GM19372 (cell line): ENCODE measurements around the gene ZMYM4.
"Not testable (repeated sequence)": the region's sequence is repeated elsewhere in the genome, so short reads cannot be mapped to it uniquely, and the experiment has no call there.

Experiments used
- ATAC-seq: cut with Tn5 transposase; IDR thresholded peaks from one replicate; pipeline ENCODE4 v1.9.1; 2021; ENCODE audit warnings: mild to moderate bottlenecking, low read depth, moderate library complexity; ENCODE audit not compliant: unreplicated experiment

The ZMYM4 gene

DNA sequence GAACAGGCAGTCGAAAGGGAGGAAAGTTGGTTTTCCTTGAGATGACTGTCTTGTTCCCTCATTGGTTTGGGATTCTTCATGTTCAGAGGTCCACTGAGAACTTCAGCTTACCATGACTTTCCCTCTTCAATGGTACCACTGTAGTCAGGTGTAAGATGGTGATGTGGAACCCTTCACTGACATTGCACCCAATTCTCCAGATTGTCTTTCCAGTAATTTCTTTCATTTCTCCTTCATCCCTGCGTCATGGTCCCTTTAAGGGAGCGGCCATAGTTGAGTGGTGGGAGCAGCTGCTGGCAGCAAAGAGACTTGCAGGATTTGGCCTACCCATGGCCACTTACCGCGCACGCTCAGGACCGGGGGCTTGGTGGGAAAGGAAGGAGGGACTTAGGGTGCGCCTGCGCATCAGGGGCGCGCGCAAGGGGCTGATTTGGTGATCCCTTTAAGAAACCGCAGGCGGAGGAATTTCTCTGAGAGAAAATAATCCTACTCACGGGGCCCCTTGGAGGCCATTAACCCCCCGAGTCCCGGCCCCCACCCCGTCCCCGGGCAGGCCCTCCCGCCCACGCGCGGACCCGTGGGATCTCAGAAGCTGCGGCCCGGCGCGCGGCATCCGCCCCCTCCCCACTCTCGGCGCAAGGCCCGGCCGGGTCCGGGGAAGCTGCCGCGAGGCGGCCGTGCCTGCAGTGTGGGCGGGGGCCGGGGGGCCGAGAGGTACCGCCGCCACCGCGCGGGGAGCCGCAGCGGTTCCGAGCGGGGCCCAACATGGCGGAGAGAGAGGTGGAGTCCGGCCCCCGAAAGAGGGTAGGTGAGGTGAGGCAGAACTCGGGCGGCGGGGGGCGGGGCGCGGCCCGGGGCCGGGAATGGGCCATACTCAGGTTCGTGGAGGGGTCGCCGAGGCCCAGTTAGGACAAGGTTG is at the start of gene ZMYM4:
Gene ZMYM4 (plus strand): TSS at position 428 of the 919 bp plus-strand sequence. CDS start 338 bp downstream, at position 766.
- ATAC-seq: peak; percentile 87

DNA sequence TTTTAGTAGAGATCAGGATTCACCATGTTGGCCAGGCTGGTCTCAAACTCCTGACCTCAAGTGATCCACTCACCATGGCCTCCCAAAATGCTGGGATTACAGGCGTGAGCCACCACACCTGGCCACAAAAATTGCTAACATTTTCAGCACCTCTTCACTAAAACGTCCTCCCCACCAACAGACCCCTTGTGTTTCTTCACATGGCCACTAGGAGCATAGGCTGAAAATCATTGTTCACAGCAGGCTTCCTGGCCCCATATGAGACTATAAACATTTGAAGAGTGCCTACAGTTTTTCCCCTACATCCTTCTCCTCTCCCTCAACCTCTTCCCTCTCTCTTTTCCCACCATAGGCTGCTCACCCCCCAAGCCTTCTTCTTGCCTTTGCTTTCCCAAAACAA is 47.5 kb upstream of the ZMYM4 start:
- ATAC-seq: no peak

DNA sequence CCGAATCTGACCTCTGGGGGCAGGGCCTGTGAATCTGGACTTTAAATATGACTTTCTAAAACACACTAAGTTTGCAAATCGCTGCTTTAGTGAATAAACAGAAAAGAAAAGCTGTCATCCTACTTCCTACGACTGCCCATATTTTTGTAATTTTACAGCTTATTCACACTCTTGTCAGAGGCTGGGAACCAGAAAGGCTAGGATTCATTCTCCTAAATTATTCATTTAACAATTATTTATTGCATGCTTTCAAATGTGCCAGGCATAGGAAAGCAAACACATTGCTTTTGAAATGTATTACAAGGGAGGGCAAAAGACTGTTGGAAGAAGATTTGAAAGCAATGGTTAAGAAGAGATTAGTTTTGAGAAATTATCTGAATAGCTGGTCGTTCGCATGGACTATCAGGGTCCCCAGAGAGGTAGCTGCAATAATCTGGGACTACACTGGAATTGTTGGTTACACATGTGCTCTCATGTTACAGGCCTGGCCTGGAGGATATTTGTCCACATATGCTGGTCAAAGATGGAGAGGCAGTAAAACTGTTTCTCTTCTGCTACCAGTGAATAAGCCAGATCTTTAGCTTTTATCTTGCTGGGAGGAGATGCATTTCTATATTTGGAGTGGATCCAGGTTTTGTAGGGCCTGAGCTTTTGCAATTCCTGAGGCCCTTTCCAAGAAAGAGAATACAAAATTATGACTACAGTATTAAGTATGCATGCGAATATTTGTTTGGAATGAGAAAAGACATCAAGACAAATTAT is 46.0 kb upstream of the ZMYM4 start:
- no peak for ATAC-seq

DNA sequence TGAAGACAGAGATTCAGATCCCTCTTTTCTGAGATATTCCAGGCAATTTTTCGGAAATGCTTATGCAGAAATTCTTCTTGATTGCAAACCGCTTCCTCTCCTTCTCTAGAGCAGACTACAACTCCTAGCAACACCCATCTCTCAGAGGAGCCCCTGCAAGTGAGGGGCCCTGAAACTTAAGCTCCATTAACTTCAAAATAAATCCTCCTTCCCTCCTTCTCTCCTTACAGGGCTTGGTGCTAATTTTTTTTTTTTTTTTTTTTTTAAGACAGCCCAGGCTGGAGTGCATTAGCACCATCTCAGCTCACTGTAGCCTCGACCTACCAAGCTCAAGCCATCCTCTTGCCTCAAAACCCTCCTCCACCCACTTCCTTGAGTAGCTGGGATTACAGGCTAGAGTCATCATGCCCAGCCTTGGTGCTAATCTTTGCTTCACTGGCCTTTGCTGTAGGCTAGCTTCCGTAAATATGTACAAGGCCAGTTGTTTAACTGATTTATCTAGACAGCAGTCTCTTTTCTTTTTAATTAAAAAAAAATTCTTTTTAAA is 45.4 kb upstream of the ZMYM4 start:
- no peak for ATAC-seq

DNA sequence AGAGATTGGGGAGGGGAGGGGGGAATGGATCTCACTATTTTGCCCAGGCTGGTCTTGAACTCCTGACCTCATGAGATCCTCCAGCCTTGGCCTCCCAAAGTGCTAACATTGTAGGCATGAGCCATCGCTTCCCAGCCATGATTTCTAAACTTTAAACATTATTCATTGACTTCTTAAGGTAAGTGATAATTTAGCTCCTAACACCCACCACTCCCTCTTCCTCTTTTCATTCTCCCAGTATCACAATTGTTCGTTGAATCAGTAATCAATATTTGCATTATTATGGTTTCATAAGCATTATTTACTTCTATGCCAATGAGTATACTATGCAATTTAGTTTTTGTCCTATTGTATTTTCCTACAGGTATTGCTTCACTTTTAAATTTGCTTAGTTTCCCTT is 42.0 kb upstream of the ZMYM4 start:
- no peak for ATAC-seq

DNA sequence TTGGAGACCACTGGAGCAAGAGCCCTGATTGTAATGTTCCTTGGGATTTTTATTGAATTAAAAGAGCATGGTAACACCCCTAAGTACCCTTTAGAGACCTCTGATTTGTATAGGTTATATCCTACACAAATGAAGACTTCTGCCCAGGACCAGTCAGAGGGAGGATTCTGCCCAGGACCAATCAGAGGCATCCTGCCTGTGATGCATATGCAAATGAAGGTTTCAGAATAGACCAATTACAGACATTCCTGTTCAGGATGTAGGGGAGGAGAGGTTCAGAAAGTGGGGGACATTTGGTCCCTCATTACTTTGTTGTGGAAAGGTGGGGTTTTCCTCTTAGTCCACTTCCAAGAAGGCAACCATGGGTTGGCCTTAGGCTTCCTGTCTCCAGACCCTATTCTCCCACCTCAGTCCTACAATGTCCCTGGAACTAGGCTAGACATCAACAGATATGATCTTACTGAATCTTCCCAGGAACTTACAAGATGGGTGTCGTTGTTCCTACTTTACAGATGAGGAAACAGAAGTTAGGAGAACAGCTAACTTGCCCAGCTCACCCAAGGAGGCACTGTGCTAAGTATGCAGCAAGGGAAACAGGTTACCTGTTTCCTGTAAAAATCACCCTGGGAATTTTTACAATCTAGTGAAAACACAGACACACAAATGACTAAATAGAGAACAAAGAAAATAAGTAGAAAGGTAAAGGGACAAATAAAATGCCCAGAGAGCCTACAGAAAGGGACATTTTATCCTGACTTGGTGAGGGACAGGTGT is 38.7 kb upstream of the ZMYM4 start:
- no peak for ATAC-seq

DNA sequence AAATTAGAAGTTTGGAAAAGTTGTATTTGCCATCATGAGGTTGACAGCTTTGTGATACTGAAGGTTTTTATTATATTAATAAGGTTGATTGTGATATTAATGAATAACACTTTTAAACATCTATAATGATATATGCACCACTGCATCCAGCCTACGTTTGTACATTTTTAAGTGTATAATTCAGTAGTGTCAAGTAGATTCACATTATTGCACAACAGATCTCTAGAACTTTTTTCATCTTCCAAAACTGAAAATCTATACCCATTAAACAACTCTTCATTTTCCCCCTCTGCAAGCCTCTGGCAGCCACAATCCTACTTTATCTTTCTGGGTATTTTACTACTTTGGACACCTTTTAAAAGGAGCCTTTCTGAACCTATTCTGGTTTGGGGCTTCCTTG is 37.2 kb upstream of the ZMYM4 start:
- ATAC-seq: no peak

DNA sequence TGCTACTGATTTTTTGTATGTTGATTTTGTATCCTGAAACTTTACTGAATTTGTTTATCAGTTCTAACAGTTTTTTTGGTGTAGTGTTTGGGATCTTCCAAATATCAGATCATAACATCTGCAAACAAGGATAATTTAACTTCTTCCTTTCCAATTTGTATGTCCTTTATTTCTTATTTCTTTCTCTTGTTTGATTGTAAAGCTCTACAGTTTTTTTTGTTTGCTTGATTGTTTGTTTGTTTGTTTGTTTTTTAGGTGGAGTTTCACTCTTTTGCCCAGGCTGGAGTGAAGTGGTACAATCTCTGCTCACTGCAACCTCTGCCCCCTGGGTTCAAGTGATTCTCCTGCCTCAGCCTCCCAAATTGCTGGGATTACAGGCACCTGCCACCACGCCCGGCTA is 31.7 kb upstream of the ZMYM4 start:
- ATAC-seq: not testable (repeated sequence)

DNA sequence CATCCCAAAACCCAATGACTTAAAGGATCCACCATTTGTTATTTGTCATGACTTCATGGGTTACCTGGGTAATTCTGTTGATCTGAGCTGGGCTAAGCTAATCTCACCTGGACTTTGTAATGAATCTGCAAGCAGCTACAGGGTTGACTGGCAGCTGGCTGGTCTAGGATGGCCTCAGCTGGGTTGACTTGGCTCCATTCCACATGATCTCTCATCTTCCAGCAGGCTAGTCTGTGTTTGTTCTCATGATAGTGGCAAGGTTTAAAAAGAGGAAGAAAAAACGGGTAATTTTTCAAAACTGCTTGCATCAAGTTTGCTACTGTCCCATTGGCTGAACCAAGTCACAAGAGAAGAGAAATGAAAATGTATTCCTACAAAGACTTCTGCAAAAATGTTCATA is 24.8 kb upstream of the ZMYM4 start:
- no peak for ATAC-seq

DNA sequence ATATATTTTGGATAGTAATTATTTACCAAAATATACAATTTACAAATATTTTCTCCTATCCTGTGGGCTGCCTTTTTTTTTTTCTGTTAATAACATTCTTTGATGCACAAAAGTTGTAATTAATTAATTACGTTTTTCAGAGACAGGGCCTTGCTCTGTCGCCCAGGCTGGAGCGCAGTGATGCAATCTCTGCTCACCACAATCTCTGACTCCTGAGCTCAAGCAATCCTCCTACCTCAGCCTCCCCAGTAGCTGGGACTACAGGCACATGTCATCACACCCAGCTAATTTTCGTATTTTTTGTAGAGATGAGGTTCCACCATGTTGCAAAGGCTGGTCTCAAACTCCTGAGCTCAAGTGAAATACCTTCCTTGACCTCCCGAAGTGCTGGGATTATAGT is 21.3 kb upstream of the ZMYM4 start:
- ATAC-seq: no peak

DNA sequence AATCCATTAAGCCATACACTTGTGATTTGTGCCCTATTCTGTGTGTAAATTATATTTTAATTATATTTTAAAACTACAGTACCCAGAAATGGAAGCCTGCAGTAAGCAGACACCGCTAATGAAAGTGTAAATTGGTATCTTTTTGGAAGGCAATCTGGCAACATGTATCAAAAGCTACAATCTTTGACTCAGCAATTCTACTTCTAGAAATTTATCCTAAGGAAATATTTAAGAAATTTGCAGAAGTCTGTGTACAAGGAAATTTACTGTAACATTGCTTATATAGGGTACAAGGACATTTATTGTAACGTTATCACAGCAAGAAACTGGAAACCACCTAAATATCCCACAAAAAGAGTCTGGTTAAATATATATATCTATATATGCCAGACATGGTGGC is 14.6 kb upstream of the ZMYM4 start:
- ATAC-seq: no peak

DNA sequence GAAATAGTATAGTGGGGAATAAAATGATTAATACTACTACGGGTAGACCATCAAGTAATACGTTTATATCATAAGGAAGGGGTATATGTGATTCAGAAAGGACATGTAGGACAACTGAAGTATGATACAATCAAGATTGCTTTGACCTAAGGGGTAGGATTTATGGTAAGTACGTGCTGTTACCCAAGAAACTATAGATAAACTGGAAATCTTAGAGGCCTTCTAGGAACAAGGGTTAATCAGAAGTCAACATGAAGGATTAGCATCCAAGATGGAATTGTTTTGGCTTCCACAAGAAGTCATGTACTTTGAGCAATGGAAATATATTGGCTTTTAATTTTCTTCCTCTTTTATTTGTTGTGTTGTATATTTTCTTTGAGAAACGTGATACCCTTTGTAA is 13.2 kb upstream of the ZMYM4 start:
- no peak for ATAC-seq

DNA sequence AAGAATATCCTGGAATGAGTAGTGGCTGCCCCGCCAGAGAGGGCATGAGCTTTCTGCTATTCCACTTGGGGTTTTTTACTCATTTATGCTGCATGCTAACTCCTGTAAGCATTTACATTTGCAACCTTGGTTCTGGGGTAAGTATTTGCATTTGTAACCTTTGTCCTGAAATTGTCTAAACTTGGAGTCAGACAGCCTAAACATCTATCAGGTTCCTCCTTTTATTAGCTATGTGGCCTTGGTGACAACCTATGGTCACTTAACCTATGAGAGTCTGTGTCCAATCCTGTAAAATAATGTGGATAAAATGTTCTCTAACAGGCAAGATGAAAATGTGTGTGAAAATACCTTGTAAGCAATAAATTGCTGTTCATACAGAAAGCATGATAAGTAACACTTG is 8.9 kb upstream of the ZMYM4 start:
- ATAC-seq: no peak

DNA sequence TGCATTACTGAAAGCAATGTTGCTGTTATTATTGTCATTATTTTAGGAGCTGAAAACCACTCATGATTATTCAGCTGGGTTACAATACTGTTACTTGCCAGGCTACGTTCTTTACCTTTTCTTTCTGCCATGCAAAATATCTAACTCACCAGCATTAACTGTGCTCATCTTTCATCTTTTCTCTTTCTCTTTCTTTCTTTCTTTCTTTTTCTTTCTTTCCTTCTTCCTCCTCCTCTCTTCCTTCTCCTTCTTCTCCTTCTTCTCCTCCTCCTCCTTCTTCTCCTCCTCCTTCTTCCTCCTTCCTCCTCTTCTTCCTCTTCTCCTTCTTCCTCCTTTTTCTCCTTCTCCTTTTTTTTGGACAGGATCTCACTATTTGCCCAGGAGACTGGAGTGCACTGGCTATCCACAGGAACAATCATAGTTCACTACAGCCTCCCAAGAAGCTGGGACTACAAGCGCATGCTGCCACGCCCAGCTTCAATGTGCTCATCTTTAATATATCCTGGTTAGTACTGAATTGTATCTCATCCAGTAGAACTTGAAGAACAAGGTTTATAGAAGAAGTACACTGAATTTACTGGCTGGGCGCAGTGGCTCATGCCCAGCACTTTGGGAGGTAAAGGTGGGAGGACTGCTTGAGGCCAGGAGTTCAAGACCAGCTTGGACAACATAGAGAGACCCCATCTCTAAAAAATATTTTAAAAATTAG is 6.9 kb upstream of the ZMYM4 start:
- no peak for ATAC-seq

DNA sequence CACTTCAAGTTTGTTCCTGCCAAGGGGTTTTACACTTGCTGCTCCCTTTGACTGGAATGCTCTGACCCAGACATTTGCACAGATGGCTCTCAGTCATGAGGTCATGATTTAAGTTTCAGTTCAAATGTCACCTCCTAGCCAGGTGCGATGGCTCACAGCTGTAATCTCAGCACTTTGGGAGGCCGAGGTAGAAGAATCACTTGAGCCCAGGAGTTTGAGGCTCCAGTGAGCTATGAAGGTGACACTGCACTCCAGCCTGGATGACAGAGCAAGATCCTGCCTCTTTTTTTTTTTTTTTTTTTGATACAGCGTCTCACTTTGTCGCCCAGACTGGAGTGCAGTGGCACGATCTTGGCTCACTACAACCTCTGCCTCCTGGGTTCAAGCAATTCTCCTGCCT is 4.5 kb upstream of the ZMYM4 start:
- ATAC-seq: no peak

DNA sequence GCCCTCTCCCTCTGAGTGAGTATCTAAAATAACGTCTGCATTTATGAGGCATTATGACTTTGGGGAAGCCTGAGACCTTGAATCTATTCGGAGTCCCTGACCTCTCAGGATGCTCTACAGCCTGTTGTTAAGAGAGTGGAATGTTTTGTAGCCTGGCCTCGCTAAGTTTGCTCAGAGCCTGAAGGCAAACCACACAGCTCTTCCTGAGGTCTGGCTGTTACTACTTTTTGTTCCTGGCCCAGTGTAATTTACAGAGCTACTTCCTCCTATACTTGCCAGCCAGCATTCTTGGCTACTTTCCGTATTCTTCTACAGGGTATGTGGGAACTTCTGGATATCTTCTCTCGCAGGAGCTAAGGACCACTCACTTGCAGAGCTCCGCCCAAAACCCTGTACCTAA is 3.6 kb upstream of the ZMYM4 start:
- no peak for ATAC-seq

DNA sequence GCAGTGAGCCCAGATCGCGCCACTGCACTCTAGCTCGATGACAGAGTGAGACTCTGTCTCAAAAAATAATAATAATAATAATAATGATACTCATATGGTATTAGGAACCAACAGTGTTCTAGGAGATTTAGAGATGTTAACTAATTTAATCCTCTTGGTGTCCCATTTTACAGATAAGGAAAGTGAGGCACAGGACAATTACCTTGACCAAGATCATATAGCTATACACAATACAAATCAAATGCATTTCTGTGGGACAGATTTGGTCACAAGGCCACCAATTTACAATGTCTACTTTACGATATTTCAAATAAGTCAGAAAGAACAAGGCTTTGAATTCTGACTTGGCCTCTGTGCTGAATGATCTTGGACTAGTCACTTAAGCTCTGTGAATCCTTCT is 2.2 kb upstream of the ZMYM4 start:
- no peak for ATAC-seq

DNA sequence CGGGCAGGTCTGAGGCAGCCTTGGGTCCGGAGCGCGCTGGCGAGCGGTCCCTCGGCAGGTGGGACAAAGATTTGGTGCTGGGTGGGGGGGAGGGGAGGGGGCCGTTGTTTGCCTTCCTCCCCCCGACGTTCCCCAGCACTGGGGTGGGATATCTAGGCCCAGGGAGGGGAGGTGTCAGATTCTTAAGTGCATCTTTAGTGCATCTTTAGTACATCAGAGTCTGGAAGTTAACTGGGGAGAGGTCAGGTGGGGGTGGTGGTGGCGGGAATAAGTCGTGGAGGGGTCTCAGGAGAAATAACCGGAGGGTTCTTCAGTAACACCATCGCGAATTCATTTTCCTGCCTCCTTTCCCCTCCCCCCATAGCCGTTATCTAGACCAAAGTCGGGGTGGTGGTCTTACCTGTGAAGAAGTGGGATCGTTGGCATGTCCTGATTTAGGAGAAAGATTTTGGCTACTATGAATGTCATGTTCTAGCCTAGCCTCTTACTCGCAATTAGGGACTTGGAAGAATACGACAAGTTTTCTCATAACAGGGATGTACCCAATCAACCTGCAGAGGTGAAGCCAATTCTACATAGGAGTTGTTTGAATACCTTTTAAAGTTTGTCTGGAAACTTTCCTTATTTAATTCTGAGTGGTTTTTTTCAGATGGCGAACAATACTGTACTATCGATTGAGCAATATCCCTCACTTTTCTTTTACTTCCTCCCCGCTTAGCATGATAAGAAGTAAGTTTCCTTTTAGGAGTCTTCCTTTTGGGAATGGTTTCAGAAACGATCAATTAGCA is 886 bp downstream of the ZMYM4 start:
- no peak for ATAC-seq

DNA sequence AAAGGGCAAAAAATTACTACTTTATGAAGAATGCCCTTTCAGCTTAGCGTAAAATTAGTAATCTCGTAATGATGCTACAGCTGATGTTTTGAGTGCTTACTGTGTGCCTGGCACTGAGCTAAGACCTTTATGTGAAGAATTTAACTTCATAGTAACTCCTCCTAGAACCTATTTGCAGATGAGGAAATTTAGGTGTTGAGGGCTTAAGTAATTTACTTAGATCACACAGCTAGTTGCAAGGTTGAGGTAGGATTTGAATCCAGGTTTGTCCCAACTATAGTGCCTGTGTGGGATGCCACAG is 1.4 kb downstream of the ZMYM4 start:
- ATAC-seq: no peak

DNA sequence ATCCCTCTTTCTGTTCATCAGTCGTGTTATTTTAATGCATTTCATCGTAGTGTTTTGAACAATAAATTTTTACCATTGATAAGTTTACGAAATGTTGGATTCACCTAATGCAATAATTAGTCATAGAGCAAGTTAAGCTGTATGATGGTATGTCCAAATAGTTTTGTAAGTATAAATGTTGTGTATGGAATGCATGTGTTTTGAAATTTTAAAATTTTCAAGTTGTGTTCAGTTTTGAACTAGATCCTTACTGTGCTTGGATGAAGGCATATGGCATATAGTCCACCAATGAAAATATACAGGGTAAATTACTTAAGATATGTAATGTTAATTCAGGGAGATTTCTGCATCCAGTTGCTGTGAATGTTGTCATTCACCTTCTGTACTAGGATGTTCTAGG is 2.3 kb downstream of the ZMYM4 start:
- no peak for ATAC-seq
